ENCODE measurements around the gene ZMIZ2. TPM values are rescaled to one million over a fixed set of nuclear protein-coding genes. Genes with fewer than 3 reads are reported as not detected.
"Not testable (repeated sequence)": the region's sequence is repeated elsewhere in the genome, so short reads cannot be mapped to it uniquely, and the experiment has no call there.

The ZMIZ2 gene
- total RNA-seq, 2 donors from 2014 or later: 23.4 to 38.9 TPM

DNA sequence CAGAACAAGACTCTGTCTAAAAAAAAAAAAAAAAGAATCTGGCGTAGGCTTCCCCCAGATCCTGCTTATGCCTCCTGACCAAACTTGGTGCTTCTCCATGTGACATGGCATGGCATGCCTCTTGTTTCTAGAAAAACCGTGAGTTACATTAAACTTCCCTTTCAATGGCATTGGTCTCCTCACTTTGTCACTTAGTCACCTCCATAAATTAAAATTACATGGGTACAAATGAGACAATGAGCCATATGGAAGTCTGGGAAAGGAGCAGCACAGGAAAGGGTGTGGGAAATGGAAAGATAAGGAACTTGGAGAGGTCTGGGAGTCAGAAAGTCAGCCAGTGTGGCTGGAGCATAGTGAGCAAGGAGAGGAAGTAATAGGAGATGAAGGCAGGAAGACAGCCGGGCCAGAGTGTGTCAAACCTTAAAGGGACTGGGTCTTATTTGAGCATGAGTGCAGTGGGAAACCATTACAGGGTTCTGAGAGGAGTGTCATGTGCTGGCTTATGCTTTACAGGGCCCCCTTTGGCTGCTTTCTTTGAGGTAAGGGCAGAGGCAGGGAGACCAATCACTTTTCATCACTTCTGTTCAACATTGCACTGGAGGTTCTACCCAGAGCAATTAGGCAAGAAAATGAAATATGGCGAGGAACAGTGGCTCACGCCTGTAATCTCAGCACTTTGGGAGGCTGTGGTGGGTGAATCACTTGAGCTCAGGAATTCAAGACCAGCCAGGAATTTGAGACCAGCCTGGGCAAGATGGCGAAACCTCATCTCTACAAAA, 21.3 kb upstream of the ZMIZ2 start:
- TF ChIP-seq, protein P1, sequence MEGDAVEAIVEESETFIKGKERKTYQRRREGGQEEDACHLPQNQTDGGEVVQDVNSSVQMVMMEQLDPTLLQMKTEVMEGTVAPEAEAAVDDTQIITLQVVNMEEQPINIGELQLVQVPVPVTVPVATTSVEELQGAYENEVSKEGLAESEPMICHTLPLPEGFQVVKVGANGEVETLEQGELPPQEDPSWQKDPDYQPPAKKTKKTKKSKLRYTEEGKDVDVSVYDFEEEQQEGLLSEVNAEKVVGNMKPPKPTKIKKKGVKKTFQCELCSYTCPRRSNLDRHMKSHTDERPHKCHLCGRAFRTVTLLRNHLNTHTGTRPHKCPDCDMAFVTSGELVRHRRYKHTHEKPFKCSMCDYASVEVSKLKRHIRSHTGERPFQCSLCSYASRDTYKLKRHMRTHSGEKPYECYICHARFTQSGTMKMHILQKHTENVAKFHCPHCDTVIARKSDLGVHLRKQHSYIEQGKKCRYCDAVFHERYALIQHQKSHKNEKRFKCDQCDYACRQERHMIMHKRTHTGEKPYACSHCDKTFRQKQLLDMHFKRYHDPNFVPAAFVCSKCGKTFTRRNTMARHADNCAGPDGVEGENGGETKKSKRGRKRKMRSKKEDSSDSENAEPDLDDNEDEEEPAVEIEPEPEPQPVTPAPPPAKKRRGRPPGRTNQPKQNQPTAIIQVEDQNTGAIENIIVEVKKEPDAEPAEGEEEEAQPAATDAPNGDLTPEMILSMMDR (IDR thresholded peaks at IDR 0.05): no peak
- H3K9me3 ChIP-seq: no peaks in the 10 kb centered on the region
- H3K4me3 ChIP-seq: no peak overlapping the region
- no peaks in the 10 kb centered on the region for H3K36me3 ChIP-seq
- H3K27ac ChIP-seq: peak overlapping the region in 1 of 2 donors; percentile 7
- no peaks in the 10 kb centered on the region for H3K4me1 ChIP-seq (ENCODE audit: control insufficient read depth in 1 of 2, low read depth in 2 of 2)
- H3K27me3 ChIP-seq (replicated peaks; ENCODE audit: insufficient read depth): no peaks in the 10 kb centered on the region
- no peak for ATAC-seq (ENCODE audit: insufficient number of reproducible peaks, low FRiP score, low read depth)
- DNase-seq (ENCODE audit: low spot score): no peak

GRCh38 chr7:44727937-44728262, 20.7 kb upstream of the ZMIZ2 start:
- no peaks in the 10 kb centered on the region for H3K36me3 ChIP-seq
- TF ChIP-seq, protein P1 (IDR thresholded peaks at IDR 0.05): no peak
- no peaks in the 10 kb centered on the region for H3K9me3 ChIP-seq
- H3K27ac ChIP-seq: no peak overlapping the region
- H3K27me3 ChIP-seq (replicated peaks; ENCODE audit: insufficient read depth): no peaks in the 10 kb centered on the region
- no peaks in the 10 kb centered on the region for H3K4me1 ChIP-seq (ENCODE audit: control insufficient read depth in 1 of 2, low read depth in 2 of 2)
- no peak overlapping the region for H3K4me3 ChIP-seq
- ATAC-seq (ENCODE audit: insufficient number of reproducible peaks, low FRiP score, low read depth) (no peak), DNase-seq (ENCODE audit: low spot score) (no peak)

DNA sequence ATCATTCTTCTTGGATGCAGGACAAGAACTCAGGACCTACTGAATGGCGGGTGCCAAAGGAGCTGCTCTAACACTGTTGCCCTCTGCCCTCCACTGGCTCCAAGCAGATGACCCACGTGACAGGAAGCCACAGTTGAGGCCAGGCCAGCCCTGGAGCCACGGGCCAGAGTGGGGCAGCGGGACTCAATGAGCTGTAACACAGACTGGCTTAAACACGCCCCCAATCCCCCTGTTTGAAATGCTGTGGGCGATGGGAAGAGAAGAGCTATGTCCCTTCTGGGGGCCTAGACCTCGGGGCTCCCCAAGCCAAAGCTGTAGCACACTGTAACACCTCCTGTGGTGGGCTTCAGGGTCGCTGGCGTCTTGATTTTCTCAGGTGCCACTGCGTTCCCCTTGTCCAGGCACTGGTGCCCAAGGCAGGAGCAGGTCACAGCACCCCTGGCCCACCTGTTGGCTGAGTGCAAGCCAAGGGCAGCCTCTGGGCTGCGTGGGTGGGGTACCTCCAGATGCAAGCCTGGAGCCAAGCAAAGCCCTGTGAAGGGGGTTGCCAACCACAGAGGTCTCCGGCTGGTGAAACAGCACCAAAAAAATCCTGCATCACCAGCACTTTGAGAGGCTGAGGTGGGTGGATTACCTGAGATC, 18.6 kb upstream of the ZMIZ2 start:
- Histone ChIP-seq H3K27ac (no peak overlapping the region), H3K4me3 (no peak overlapping the region), H3K27me3 (replicated peaks; ENCODE audit: insufficient read depth) (no peaks in the 10 kb centered on the region), H3K9me3 (no peaks in the 10 kb centered on the region), H3K4me1 (ENCODE audit: control insufficient read depth in 1 of 2, low read depth in 2 of 2) (no peaks in the 10 kb centered on the region), H3K36me3 (no peaks in the 10 kb centered on the region)
- TF ChIP-seq, protein P1 (IDR thresholded peaks at IDR 0.05): no peak
- ATAC-seq (ENCODE audit: insufficient number of reproducible peaks, low FRiP score, low read depth) (no peak), DNase-seq (ENCODE audit: low spot score) (no peak)

- H3K4me3 ChIP-seq; H3K27me3 ChIP-seq (replicated peaks; ENCODE audit: insufficient read depth); H3K36me3 ChIP-seq; H3K27ac ChIP-seq; H3K4me1 ChIP-seq (ENCODE audit: control insufficient read depth in 1 of 2, low read depth in 2 of 2); DNase-seq (ENCODE audit: low spot score); H3K9me3 ChIP-seq; ATAC-seq (ENCODE audit: insufficient number of reproducible peaks, low FRiP score, low read depth): not testable (repeated sequence)
Observed at GRCh38 chr7:44732971-44733370, 15.7 kb upstream of the ZMIZ2 start.

GRCh38 chr7:44733708-44734481, 14.8 kb upstream of the ZMIZ2 start:
- no peak overlapping the region for H3K4me3 ChIP-seq
- no peaks in the 10 kb centered on the region for H3K36me3 ChIP-seq
- TF ChIP-seq, protein P1 (IDR thresholded peaks at IDR 0.05): no peak
- ATAC-seq (ENCODE audit: insufficient number of reproducible peaks, low FRiP score, low read depth) (no peak), DNase-seq (ENCODE audit: low spot score) (no peak)
- H3K27ac ChIP-seq: no peak overlapping the region
- no peaks in the 10 kb centered on the region for H3K4me1 ChIP-seq (ENCODE audit: control insufficient read depth in 1 of 2, low read depth in 2 of 2)
- no peaks in the 10 kb centered on the region for H3K9me3 ChIP-seq
- H3K27me3 ChIP-seq (replicated peaks; ENCODE audit: insufficient read depth): no peaks in the 10 kb centered on the region

Measured in thoracic aorta (tissue), 2 donors.